C4-2B (cell line): ENCODE measurements around the gene FZD1.

Source experiments
- H3K27ac ChIP-seq: fragments of 450-650 bp; 2 replicates; pipeline ENCODE4 v1.5.1; 2017
- ZFX ChIP-seq: fragments of 450-650 bp; IDR thresholded peaks from 2 replicates; pipeline ENCODE4 v1.6.1; 2017
- TF ChIP-seq, protein P1 (sequence below): fragments of 450-650 bp; conservative IDR thresholded peaks from 2 replicates; pipeline ENCODE4 v1.5.1; 2017; ENCODE audit warnings: mild to moderate bottlenecking

Gene FZD1

DNA sequence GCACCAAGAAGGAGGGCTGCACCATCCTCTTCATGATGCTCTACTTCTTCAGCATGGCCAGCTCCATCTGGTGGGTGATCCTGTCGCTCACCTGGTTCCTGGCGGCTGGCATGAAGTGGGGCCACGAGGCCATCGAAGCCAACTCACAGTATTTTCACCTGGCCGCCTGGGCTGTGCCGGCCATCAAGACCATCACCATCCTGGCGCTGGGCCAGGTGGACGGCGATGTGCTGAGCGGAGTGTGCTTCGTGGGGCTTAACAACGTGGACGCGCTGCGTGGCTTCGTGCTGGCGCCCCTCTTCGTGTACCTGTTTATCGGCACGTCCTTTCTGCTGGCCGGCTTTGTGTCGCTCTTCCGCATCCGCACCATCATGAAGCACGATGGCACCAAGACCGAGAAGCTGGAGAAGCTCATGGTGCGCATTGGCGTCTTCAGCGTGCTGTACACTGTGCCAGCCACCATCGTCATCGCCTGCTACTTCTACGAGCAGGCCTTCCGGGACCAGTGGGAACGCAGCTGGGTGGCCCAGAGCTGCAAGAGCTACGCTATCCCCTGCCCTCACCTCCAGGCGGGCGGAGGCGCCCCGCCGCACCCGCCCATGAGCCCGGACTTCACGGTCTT lies 1.9 kb downstream of the FZD1 start:
- H3K27ac ChIP-seq = peak overlapping the region; percentile 98; the same call in 1 of the 2 replicates

GRCh38 chr7:91266689-91267090 lies 2.5 kb downstream of the FZD1 start:
- no peak for TF ChIP-seq ZFX
- TF ChIP-seq, protein P1, sequence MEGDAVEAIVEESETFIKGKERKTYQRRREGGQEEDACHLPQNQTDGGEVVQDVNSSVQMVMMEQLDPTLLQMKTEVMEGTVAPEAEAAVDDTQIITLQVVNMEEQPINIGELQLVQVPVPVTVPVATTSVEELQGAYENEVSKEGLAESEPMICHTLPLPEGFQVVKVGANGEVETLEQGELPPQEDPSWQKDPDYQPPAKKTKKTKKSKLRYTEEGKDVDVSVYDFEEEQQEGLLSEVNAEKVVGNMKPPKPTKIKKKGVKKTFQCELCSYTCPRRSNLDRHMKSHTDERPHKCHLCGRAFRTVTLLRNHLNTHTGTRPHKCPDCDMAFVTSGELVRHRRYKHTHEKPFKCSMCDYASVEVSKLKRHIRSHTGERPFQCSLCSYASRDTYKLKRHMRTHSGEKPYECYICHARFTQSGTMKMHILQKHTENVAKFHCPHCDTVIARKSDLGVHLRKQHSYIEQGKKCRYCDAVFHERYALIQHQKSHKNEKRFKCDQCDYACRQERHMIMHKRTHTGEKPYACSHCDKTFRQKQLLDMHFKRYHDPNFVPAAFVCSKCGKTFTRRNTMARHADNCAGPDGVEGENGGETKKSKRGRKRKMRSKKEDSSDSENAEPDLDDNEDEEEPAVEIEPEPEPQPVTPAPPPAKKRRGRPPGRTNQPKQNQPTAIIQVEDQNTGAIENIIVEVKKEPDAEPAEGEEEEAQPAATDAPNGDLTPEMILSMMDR = no peak
- no peak overlapping the region for H3K27ac ChIP-seq

More for the DNA sequence above, 1.9 kb downstream of the FZD1 start:
- TF ChIP-seq ZFX = no peak
- TF ChIP-seq, protein P1 = no peak

- H3K27ac ChIP-seq = no peak overlapping the region
- TF ChIP-seq, protein P1 = no peak
- no peak for TF ChIP-seq ZFX
Measured at GRCh38 chr7:91267171-91267955, 3.1 kb downstream of the FZD1 start.

DNA sequence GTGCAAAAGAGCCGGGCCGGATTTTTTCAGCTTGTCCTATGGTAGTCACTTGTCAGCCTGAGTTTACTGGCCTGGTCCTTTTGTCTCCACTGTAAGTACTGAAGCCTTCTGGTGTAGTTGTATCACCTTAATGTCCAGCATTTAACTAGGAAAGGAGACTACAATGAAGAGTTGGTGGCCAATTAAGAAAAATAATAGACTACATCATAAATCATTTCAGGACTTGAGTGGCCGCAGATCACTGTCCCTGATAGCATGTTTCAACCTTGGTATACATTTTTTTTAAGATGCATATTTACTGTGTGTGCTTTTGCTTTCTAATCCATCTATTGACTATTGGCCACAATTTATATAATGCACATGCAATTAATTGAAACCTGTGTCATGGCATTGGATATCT lies 6.1 kb downstream of the FZD1 start:
- no peak overlapping the region for H3K27ac ChIP-seq
- TF ChIP-seq, protein P1 = no peak

GRCh38 chr7:91276909-91277308 lies 12.7 kb downstream of the FZD1 start:
- no peak overlapping the region for H3K27ac ChIP-seq
- TF ChIP-seq, protein P1 = no peak
- TF ChIP-seq ZFX = no peak

GRCh38 chr7:91280185-91280584 lies 16.0 kb downstream of the FZD1 start:
- TF ChIP-seq ZFX = no peak
- TF ChIP-seq, protein P1 = no peak
- H3K27ac ChIP-seq = no peak overlapping the region

- no peak overlapping the region for H3K27ac ChIP-seq
- TF ChIP-seq ZFX = no peak
- TF ChIP-seq, protein P1 = no peak
Measured at GRCh38 chr7:91280604-91281003, 16.4 kb downstream of the FZD1 start.
